ENCODE measurements around the gene KHDC3L.

KHDC3L gene, protein sequence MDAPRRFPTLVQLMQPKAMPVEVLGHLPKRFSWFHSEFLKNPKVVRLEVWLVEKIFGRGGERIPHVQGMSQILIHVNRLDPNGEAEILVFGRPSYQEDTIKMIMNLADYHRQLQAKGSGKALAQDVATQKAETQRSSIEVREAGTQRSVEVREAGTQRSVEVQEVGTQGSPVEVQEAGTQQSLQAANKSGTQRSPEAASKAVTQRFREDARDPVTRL

DNA sequence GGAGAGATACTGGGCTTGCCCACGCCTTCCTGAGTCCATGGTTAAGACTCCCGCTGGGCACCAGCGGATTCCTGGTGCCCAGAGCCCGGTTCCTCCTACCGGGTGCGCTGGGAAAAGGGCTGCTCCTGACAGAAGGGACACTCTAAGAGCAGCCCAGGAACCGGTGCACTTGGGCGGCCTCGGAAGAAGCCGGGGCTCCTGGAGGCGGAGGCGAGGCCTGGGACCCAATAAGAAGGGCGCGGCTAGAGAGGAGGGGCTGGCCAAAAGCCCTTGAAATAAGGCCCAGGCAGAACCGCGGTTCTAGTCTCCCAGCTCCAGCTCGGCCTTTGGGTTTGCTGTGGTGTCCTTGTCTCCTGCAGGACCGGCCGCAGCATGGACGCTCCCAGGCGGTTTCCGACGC, at the start of gene KHDC3L:
Gene KHDC3L, plus strand, starts transcription at position 301 of the 400 bp plus-strand sequence. Its CDS starts 72 bp downstream, at position 373.
- DNase-seq, result no peak

DNA sequence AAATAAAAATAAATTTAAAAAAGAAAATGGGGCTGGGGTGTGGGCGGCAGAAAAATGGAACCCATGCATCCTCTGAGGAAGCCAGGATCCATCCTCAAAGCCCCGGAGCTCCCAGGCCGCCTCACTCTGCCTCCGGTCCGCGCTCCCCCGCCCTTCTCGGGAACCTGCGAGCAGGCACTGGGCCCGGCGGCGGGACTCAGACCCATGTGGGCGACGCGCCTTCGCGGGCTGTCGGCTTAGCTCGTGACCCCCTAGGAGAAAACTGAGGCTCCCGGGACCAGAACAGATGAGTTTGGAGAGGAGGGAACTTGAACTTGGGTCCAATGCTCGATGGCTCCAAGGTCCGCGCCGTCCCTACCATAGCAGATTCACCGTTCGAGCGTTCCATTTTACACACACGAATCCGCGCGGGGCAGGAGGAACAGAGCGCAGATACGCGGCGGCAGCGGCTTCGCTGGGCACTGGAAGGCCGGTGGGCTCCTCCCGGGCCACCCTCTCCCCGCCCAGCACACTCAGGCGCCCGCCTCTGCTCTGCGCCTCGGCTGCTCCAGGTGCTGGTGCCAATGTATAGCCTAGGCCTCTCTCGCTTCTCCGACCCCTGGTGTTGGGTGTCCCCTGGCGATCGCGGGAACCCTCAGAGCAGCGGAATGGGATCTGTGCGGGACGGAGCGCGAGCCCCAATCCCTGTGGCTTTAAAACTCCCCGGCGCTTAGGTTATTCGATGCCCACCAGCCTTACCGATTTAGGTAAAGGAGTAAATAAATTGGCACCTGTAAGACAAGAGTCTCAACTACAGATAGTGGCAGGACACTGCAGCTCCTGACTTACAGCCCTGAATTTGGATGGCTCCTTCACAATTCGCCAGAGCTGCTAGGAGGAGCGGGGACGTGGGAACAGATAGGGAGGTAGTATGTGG, 47.6 kb upstream of the KHDC3L start:
- DNase-seq, result no peak

GRCh38 chr6:73323323-73323722, 39.1 kb upstream of the KHDC3L start:
- no peak for DNase-seq

GRCh38 chr6:73325656-73326055, 36.8 kb upstream of the KHDC3L start:
- no peak for DNase-seq

DNA sequence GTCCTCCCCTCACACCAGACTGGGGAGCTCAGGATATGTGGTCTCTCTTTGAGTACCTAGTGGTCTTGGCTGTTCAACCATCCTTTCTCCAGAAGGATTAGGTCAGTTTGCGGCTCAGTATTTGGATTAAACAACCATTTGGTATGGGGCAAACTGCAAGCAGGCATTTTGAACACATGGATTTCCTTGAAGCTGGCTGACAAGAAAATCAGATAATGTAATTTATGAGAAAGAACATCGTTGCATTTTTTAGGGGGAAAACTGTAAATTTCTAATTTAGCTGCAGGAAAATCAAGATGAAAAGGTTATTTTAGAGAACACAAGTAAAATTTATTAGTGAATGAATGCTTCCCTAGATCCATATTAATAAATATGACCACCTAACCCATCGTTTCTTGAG, 33.7 kb upstream of the KHDC3L start:
- no peak for DNase-seq

GRCh38 chr6:73329201-73329600, 33.3 kb upstream of the KHDC3L start:
- no peak for DNase-seq

DNA sequence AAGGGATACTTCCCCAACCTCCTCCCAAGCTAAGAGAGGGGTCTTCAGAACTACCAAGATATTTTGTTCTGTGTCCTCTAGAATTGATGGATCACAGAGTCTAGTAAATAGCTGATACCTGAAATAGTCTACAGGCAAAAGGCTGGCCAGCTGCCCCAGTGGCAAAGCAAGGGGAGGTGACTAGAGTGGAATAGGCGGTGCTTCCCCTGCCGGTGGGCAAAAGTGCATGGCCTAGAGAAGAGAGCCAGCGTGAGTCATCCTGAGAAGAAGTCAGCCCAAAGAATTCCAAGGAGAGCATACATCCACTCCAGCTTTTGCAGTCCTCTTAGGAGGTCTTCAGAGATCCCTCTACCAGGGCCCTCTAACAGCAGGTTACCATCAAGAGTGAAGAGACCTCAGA, 23.1 kb upstream of the KHDC3L start:
- no peak for DNase-seq

DNA sequence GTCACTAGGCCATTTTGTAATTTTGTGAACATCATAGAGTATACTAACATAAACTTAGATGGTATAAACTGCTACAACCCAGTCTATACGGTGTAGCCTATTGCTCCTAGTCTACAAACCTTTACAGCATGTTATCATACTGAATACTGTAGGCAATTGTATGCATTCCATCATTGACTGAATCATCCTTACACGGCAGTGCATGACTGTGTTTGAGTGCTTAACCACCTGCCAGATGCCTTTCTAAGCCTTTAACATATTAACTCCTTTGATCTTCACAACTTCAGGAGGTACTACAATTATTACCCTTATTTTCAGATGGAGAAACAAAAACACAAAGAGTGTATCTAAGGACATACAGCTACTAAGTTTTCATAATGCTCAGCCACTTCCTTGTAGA, 22.4 kb upstream of the KHDC3L start:
- DNase-seq, result no peak

- no peak for DNase-seq
Observed at GRCh38 chr6:73341335-73341734, 21.1 kb upstream of the KHDC3L start.

DNA sequence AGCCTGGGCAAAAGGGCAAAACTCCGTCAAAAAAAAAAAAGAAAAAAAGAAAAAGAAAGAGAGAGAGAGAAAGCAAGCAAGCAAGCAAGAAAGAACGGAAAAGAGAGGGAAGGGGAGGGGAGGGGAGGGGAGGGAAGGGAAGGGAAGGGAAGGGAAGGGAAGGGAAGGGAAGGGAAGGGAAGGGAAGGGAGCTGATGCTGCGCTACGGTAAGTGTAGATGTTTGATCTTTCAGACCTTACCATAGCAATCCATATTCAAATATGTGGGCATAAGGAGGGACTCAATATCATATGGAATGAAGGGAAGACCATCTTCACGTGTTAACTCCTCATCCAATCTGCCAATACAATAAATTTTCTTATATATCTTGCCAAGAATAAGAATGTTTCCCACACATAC, 20.3 kb upstream of the KHDC3L start:
- no peak for DNase-seq

- no peak for DNase-seq
Observed at GRCh38 chr6:73343164-73343563, 19.3 kb upstream of the KHDC3L start.

DNA sequence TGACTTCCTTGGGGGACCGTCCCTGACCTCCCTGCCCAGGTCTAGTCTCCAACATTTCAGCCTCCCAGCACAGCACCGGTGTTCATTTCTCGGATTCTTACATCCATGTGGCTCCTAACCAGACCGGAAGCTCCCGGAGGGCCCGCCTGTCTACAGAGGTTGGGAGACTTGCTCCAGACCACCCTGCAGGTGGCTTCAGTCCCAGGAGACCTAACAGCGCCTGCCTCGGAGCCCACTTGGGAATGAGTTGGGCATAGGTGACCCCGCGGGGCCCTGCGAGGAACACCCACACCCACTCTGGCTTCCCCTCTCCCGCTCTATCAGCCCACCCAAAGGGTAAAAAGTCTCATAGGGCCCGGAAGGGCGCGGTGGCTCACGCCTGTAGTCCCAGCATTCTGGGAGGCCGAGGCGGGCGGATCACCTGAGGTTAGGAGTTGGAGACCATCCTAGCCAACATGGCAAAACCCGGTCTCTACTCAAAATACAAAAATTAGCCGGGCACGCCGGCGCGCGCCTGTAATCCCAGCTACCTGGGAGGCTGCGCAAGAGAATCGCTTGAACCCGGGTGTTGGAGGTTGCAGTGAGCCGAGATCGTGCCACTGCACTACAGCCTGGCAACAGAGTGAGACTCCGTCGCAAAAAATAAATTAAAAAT, 13.8 kb upstream of the KHDC3L start:
- DNase-seq, result no peak

- DNase-seq, result no peak
Observed at GRCh38 chr6:73349311-73349710, 13.1 kb upstream of the KHDC3L start.

GRCh38 chr6:73353636-73354593, 8.5 kb upstream of the KHDC3L start, which contains the start of gene DPPA5:
TSS of gene DPPA5 (minus strand) at chr6:73354276. CDS start at chr6:73354225, 51 bp downstream.
- DNase-seq, result no peak

GRCh38 chr6:73362869-73363536, 545 bp downstream of the KHDC3L start:
- DNase-seq, result no peak

- DNase-seq, result no peak
Observed at GRCh38 chr6:73363537-73363875, 1.0 kb downstream of the KHDC3L start.

- DNase-seq, result no peak
Observed at GRCh38 chr6:73364121-73364520, 1.7 kb downstream of the KHDC3L start.

- no peak for DNase-seq
Observed at GRCh38 chr6:73364549-73364948, 2.1 kb downstream of the KHDC3L start.

- no peak for DNase-seq
Observed at GRCh38 chr6:73367761-73368355, 5.4 kb downstream of the KHDC3L start.

DNA sequence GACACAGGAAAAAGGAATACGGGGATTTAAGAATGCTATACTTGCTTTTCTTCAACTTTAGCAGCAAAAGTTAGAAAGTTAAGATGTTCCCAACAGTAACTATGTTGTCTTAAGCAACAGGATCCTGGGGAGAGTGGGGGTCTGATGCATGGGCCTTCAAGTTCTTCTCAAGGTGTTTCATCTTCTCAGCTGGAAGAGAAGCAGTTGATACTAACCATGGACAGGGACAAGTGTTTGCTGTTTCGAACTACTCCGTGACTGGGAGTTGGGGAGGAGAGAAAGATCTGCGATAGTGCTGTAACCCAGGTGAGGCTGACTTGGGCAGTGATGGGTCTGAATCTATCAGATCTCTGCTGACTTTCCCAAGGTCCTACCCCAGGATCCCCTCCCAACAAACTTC, 6.2 kb downstream of the KHDC3L start:
- no peak for DNase-seq

DNA sequence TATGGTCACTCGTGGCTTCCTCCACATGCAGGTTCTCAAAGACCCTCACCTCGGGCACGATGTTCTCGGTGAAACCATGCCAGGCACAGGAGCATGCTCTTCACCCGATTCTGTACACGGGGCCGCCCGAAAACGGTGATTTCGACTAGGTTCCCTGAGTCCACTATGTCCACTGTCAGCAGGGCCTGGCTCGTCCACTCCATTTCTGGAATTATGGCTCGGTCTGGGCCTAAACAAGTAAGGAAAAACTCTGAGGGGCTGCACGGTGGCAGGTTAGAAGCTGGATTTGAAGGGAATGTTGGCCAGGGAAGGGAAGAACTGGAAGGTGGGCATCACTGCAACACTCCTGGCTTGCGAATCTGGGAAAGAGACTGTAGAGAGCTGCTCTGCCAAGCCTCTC, 6.7 kb downstream of the KHDC3L start:
- DNase-seq, result no peak

DNA sequence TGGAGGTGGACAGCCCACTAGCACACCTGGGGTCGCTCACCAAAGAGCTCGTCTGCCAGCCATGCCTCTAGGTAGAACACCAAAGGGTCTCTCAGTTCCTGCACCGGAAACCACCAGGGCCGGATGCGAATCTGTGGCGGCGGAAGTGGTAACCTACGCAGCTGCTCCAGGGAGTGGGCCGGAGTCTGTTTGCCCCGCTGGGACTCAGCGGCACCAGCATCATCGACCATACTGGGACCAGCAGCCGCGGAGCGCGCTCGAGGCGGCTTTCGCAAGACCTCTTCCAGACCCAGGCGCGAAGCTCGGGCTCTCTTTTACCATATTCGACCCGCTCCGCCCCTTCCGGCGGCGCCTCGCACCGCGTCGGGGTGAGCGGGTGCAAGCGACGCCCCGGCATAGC, 7.1 kb downstream of the KHDC3L start, which contains the start of gene OOEP:
Gene OOEP, minus strand, starts transcription at position 335 of the 400 bp plus-strand sequence. Its CDS starts 105 bp downstream, at position 230.
- DNase-seq, result no peak

Data from NCI-H2081 treated with DMSO at 0.1 percent for 48 hours (cell line).